ENCODE measurements around the gene TFPI2. TPM values are rescaled to one million over a fixed set of nuclear protein-coding genes. Genes with fewer than 3 reads are reported as not detected.

TFPI2 gene
- total and polyA plus RNA-seq, 7 donors: 0.55 to 5.0 (median 2.5) TPM

Small RNA genes lying within 50 kb of the gene (small RNA-seq; reads per million reads assigned to genes)
- 0 reads per million in 3 donors for gene AC002076.2

Other genes with a start within 250 kb of the TFPI2 start
- gene GNGT1, start 15.8 kb upstream of the TFPI2 start, total RNA-seq: not detected
- not detected for gene GNGT1, start 15.8 kb upstream of the TFPI2 start, polyA plus RNA-seq
- 10 to 100 TPM; 12.9 to 26.8 (median 18.9) TPM for gene GNG11, start 31.0 kb upstream of the TFPI2 start, total RNA-seq
- gene GNG11, start 31.0 kb upstream of the TFPI2 start, polyA plus RNA-seq: 10 to 100 TPM in 1 of 3 donors, 1 to 10 TPM in 2; 8.1 to 34.2 (median 8.1) TPM
- 10 to 100 TPM; 21.3 to 31.0 (median 26.0) TPM for gene BET1, start 113.6 kb upstream of the TFPI2 start, total RNA-seq
- gene BET1, start 113.6 kb upstream of the TFPI2 start, polyA plus RNA-seq: 10 to 100 TPM; 16.9 to 38.1 (median 27.0) TPM

Data from sigmoid colon (tissue), 7 donors.